GM12878 (cell line): ENCODE measurements around the gene MOCS1. TPM values are rescaled to one million over a fixed set of nuclear protein-coding genes. Genes with fewer than 3 reads are reported as not detected.

ENCODE experiments used
- ATAC-seq: fragments of 200-7000 bp; cut with Tn5 transposase; 3 replicates; pipeline ENCODE4 v1.9.1; 2020; ENCODE audit warnings: mild to moderate bottlenecking, moderate library complexity
- BruUV-seq: library from RNA; stranded (reverse); fragments of 400-500 nt; replicated peaks from 2 replicates; lab custom pipeline; 2021; lab: Mats Ljungman, UMichigan
- CTCF ChIA-PET: fragments of 300-600 bp; sonication (Branson Sonifier 250); formaldehyde crosslinking; extraction: SDS; loops from one replicate; lab custom pipeline; 2021; ENCODE audit warnings: inconsistent platforms; lab: Yijun Ruan, JAX
- POLR2A ChIA-PET: fragments of 350-600 bp; formaldehyde crosslinking; extraction: SDS; loops from one replicate; lab custom pipeline; 2021; ENCODE audit warnings: inconsistent platforms; lab: Charles Lee
- RAD21 ChIA-PET: fragments of 300-600 bp; sonication (Branson Sonifier 250); formaldehyde crosslinking; loops from one replicate; lab custom pipeline; 2023; ENCODE audit warnings: antibody characterized with exemption; ENCODE audit not compliant: unreplicated experiment; lab: Charles Lee
- SMC1A ChIA-PET: fragments of 300-600 bp; sonication (Branson Sonifier 250); formaldehyde crosslinking; loops from one replicate; lab custom pipeline; 2023; ENCODE audit not compliant: unreplicated experiment, uncharacterized antibody; lab: Charles Lee
- DNase-seq: peaks from one replicate; pipeline ENCODE4 v3.0.0-alpha.2; 2011; ENCODE audit warnings: low read depth, low spot score
- FAIRE-seq: peaks from 3 replicates; lab custom pipeline; 2011; peaks lifted over from hg19 to GRCh38; lab: Jason Lieb, UNC
- H2AFZ ChIP-seq: 2 replicates; pipeline ENCODE4 v1.6.0; 2011; ENCODE audit warnings: low read depth, low read length, control low read depth; ENCODE audit not compliant: control insufficient read depth
- H3K27ac ChIP-seq: 2 replicates; pipeline ENCODE4 v1.5.1; 2011; ENCODE audit warnings: control low read depth; ENCODE audit not compliant: control insufficient read depth, insufficient read depth
- H3K27me3 ChIP-seq, 2 experiments: replicated peaks in 1 of 2; 2 replicates each; pipeline versions ENCODE4 v1.6.0 to v1.6.1; 2011; ENCODE audit warnings: low read length in 1 of 2; ENCODE audit not compliant: control insufficient read depth in 2 of 2, insufficient read depth in 2 of 2
- H3K36me3 ChIP-seq, 2 experiments: 2 replicates each; pipeline ENCODE4 v1.5.1; 2011; ENCODE audit warnings: low read length in 1 of 2; ENCODE audit not compliant: control insufficient read depth in 2 of 2, insufficient read depth in 2 of 2
- H3K4me1 ChIP-seq: 2 replicates; pipeline ENCODE4 v1.6.1; 2011; ENCODE audit warnings: mild to moderate bottlenecking, low read length, moderate library complexity, mixed read lengths; ENCODE audit not compliant: control insufficient read depth, insufficient read depth
- H3K4me2 ChIP-seq: 2 replicates; pipeline ENCODE4 v1.6.0; 2011; ENCODE audit warnings: control low read depth; ENCODE audit not compliant: control insufficient read depth, insufficient read depth
- H3K4me3 ChIP-seq: fragments of 200-600 bp; sonication (generic); 2 replicates; pipeline ENCODE4 v1.5.1; 2016
- H3K79me2 ChIP-seq: 2 replicates; pipeline ENCODE4 v1.6.0; 2011; ENCODE audit warnings: low read length; ENCODE audit not compliant: control insufficient read depth, insufficient read depth
- H3K9ac ChIP-seq: 2 replicates; pipeline ENCODE4 v1.8.0; 2011; ENCODE audit warnings: low read length, control low read depth, mixed read lengths; ENCODE audit not compliant: control insufficient read depth, insufficient read depth
- H3K9me3 ChIP-seq: replicated peaks from 3 replicates; pipeline ENCODE4 v1.5.1; 2011; ENCODE audit warnings: mild to moderate bottlenecking, low read length; ENCODE audit not compliant: control insufficient read depth, insufficient read depth
- H4K20me1 ChIP-seq: 2 replicates; pipeline ENCODE4 v1.6.0; 2011; ENCODE audit not compliant: control insufficient read depth, insufficient read depth
- ATF3 ChIP-seq: IDR thresholded peaks from 2 replicates; pipeline ENCODE4 v1.6.1; 2011; ENCODE audit warnings: low read depth, mild to moderate bottlenecking, low read length, moderate library complexity, borderline replicate concordance; ENCODE audit errors: extremely low read depth
- CHD4 ChIP-seq: fragments of 200-600 bp; sonication (generic); IDR thresholded peaks from 2 replicates; pipeline ENCODE4 v1.6.1; 2016; ENCODE audit warnings: mild to moderate bottlenecking
- FOS ChIP-seq: IDR thresholded peaks from 3 replicates; pipeline ENCODE4 v1.6.1; 2011; ENCODE audit warnings: borderline replicate concordance; ENCODE audit not compliant: insufficient read length; ENCODE audit errors: extremely low read depth
- HSF1 ChIP-seq: fragments of 150-350 bp; IDR thresholded peaks from 2 replicates; pipeline ENCODE4 v1.6.1; 2014; ENCODE audit warnings: mild to moderate bottlenecking, low read depth, low read length
- IKZF1 ChIP-seq: fragments of 450-650 bp; conservative IDR thresholded peaks from 2 replicates; pipeline ENCODE4 v1.6.1; 2017; ENCODE audit warnings: antibody characterized with exemption, mild to moderate bottlenecking
- JUNB ChIP-seq: IDR thresholded peaks from 2 replicates; pipeline ENCODE4 v1.6.1; 2016; ENCODE audit warnings: antibody characterized with exemption, mild to moderate bottlenecking
- KDM1A ChIP-seq: fragments of 200-600 bp; sonication (generic); IDR thresholded peaks from 2 replicates; pipeline ENCODE4 v1.6.1; 2016; ENCODE audit warnings: borderline replicate concordance
- PKNOX1 ChIP-seq: fragments of 450-650 bp; IDR thresholded peaks from 2 replicates; pipeline ENCODE4 v1.6.1; 2016; ENCODE audit warnings: mild to moderate bottlenecking
- POLR2AphosphoS2 ChIP-seq: IDR thresholded peaks from 2 replicates; pipeline ENCODE4 v1.6.1; 2011; ENCODE audit warnings: low read depth, mild to moderate bottlenecking, low read length, improper control_type of control experiment, moderate library complexity
- SIN3A ChIP-seq: IDR thresholded peaks from 2 replicates; pipeline ENCODE4 v1.6.1; 2012; ENCODE audit warnings: low read depth, low read length, improper control_type of control experiment
- SMAD1 ChIP-seq: fragments of 450-650 bp; IDR thresholded peaks from 2 replicates; pipeline ENCODE4 v1.6.1; 2018; ENCODE audit warnings: mild to moderate bottlenecking, low read depth; ENCODE audit not compliant: partially characterized antibody
- SRF ChIP-seq, 2 experiments: IDR thresholded peaks; 2 replicates each; pipeline ENCODE4 v1.6.1; 2011; ENCODE audit warnings: low read depth in 2 of 2, low read length in 2 of 2, mild to moderate bottlenecking in 1 of 2, moderate library complexity in 1 of 2
- TCF12 ChIP-seq: IDR thresholded peaks from 2 replicates; pipeline ENCODE4 v1.6.1; 2011; ENCODE audit warnings: low read depth, mild to moderate bottlenecking, low read length
- WGBS: methylation state at CpG from one replicate; pipeline ENCODE4 v1.1.6; 2016; ENCODE audit warnings: low lambda C conversion rate; ENCODE audit not compliant: insufficient replicate concordance, insufficient coverage; ENCODE audit errors: missing lambda C conversion rate; 5-methylcytosine and 5-hydroxymethylcytosine counted together
- in situ Hi-C: fragments of 300-500 bp; cut with MboI; formaldehyde crosslinking; loops from 9 replicates; pipeline ENCODE4 v1.14.3; 2018; ENCODE audit warnings: mixed read lengths
- intact Hi-C: fragments of 100-400 bp; cut with micrococcal nuclease; formaldehyde crosslinking; loops from one replicate; pipeline ENCODE4 v1.14.2; 2022; ENCODE audit not compliant: unreplicated experiment
- polyA plus RNA-seq, 11 experiments: library from polyadenylated mRNA; depleted of rRNA in 4 of 11; unstranded in 6 of 11; stranded (reverse) in 5 of 11; fragments of >200 nt; fragmentation: Nextera tagmentation in 4 of 11; fragmentation: Illumina TruSeq in 1 of 11; extraction: Ambion mirVana in 4 of 11; extraction: Trizol in 1 of 11; gene quantifications; 1 replicate in 1 of 11; 2 replicates in 10 of 11; pipeline versions ENCODE4 v1.2.1 to v1.2.3, GENCODE V29; 2011 to 2016; ENCODE audit warnings: inconsistent platforms in 2 of 11, missing spikeins in 2 of 11, low read depth in 1 of 11
- total RNA-seq, 4 experiments: library from RNA; depleted of rRNA in 3 of 4; stranded (reverse); fragments of >200 nt in 3 of 4; fragmentation: Illumina TruSeq in 1 of 4; extraction: Trizol in 1 of 4; gene quantifications; 2 replicates each; pipeline versions ENCODE4 v1.2.1 to v1.2.3, GENCODE V29; 2013 to 2021
- TF ChIP-seq, protein P1 (sequence below): fragments of 450-650 bp; IDR thresholded peaks from 2 replicates; pipeline ENCODE4 v1.6.1; 2018; ENCODE audit warnings: borderline replicate concordance, mild to moderate bottlenecking; ENCODE audit not compliant: partially characterized antibody

The MOCS1 gene
- total and polyA plus RNA-seq, 10 of the 15 experiments (the other 5 are each of a cell fraction or from before 2014, with no cell fraction given): 0.02 to 5.4 (median 0.16) TPM; not detected in 2

- FAIRE-seq: no peak
- SMC1A ChIA-PET: interaction anchor here (0.6 to 1.2 kb wide), 2 partner anchors 21 to 339 kb away, joined by 3 read pairs; no protein-coding TSS in a partner anchor
- in situ Hi-C loops: loop anchor here (10.0 kb wide), 1 partner anchor 532 kb away; no protein-coding TSS in a partner anchor
- Histone ChIP-seq H3K27me3 (peaks cover 0 to 3% of the 10 kb centered on the region in 2 experiments; a peak in 2 of 4 replicates), H3K4me3 (no peak overlapping the region), H3K4me1 (no peaks in the 10 kb centered on the region)
- TF ChIP-seq IKZF1: no peak
- no peak for TF ChIP-seq SMAD1
- no peak for TF ChIP-seq SRF (IDR thresholded peaks at IDR 0.05; ENCODE audit: low read depth in 2 of 2, low read length in 2 of 2)
- TF ChIP-seq, protein P1, sequence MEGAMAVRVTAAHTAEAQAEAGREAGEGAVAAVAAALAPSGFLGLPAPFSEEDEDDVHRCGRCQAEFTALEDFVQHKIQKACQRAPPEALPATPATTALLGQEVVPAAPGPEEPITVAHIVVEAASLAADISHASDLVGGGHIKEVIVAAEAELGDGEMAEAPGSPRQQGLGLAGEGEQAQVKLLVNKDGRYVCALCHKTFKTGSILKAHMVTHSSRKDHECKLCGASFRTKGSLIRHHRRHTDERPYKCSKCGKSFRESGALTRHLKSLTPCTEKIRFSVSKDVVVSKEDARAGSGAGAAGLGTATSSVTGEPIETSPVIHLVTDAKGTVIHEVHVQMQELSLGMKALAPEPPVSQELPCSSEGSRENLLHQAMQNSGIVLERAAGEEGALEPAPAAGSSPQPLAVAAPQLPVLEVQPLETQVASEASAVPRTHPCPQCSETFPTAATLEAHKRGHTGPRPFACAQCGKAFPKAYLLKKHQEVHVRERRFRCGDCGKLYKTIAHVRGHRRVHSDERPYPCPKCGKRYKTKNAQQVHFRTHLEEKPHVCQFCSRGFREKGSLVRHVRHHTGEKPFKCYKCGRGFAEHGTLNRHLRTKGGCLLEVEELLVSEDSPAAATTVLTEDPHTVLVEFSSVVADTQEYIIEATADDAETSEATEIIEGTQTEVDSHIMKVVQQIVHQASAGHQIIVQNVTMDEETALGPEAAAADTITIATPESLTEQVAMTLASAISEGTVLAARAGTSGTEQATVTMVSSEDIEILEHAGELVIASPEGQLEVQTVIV: no peak
- no peak for TF ChIP-seq JUNB
- TF ChIP-seq HSF1: no peak
- no peak for TF ChIP-seq POLR2AphosphoS2
- no peak for TF ChIP-seq KDM1A
- TF ChIP-seq FOS: no peak
- TF ChIP-seq SIN3A: no peak
- TF ChIP-seq CHD4: no peak
- no peak for TF ChIP-seq PKNOX1
- TF ChIP-seq TCF12: no peak
- TF ChIP-seq ATF3: no peak
- TF ChIP-seq, all 136 proteins: peak for 0
- DNase-seq (no peak), ATAC-seq (no peak)
- no peak overlapping the region for H3K9ac ChIP-seq
- no peaks in the 10 kb centered on the region for H3K9me3 ChIP-seq
- H2AFZ ChIP-seq: no peak overlapping the region
- H3K27ac ChIP-seq: no peak overlapping the region
- no peaks in the 10 kb centered on the region for H3K36me3 ChIP-seq
- no peaks in the 10 kb centered on the region for H4K20me1 ChIP-seq
- POLR2A ChIA-PET: no interaction called here
- CTCF ChIA-PET: interaction anchor here (1.2 kb wide), 1 partner anchor 22 kb away, joined by 3 read pairs; no protein-coding TSS in a partner anchor
- BruUV-seq: no TSS peak
- H3K79me2 ChIP-seq: no peaks in the 10 kb centered on the region
- RAD21 ChIA-PET: interaction anchor here (1.0 kb wide), 1 partner anchor 18 kb away, joined by 3 read pairs; no protein-coding TSS in a partner anchor
- 17% methylated on average over 2 of the region's 2 CpGs for WGBS
- H3K4me2 ChIP-seq: no peak overlapping the region
- intact Hi-C loops: no loop called here
Measured at GRCh38 chr6:39886871-39887270, 47.4 kb downstream of the MOCS1 start.
